Prostate gland (tissue), 2 donors: Measurements from ENCODE around the gene LRRC53. TPM values are rescaled to one million over a fixed set of nuclear protein-coding genes. Genes with fewer than 3 reads are reported as not detected.

Source experiments
- DNase-seq: peaks from one replicate; pipeline ENCODE4 v3.0.0-alpha.2; 2019; ENCODE audit warnings: low spot score
- H3K27ac ChIP-seq, 2 donors: fragments of 200-600 bp; sonication (generic); 2 replicates each; pipeline ENCODE4 v1.5.1; 2017 to 2019
- H3K27me3 ChIP-seq: fragments of 200-600 bp; sonication (generic); replicated peaks from 2 replicates; pipeline ENCODE4 v1.5.1; 2019; ENCODE audit not compliant: insufficient read depth
- H3K36me3 ChIP-seq, 2 donors: fragments of 200-600 bp; sonication (generic); 1 replicate in 1 of 2; 2 replicates in 1 of 2; pipeline versions ENCODE4 v1.5.1 to v1.8.1; 2017 to 2019
- H3K4me1 ChIP-seq: fragments of 200-600 bp; sonication (generic); replicated peaks from 2 replicates; pipeline ENCODE4 v1.5.1; 2019
- H3K4me3 ChIP-seq, 2 donors: fragments of 200-600 bp; sonication (generic); 2 replicates each; pipeline ENCODE4 v1.5.1; 2017 to 2019
- H3K9me3 ChIP-seq: fragments of 200-600 bp; sonication (generic); 2 replicates; pipeline ENCODE4 v1.5.1; 2017
- CTCF ChIP-seq, 4 experiments: fragments of 200-600 bp in 2 of 4; fragments of 450-650 bp in 2 of 4; sonication (generic) in 2 of 4; IDR thresholded peaks; 1 replicate in 3 of 4; 2 replicates in 1 of 4; pipeline ENCODE4 v1.5.1; 2016 to 2019; ENCODE audit warnings: antibody characterized with exemption in 4 of 4, mild to moderate bottlenecking in 2 of 4, moderate library complexity in 2 of 4
- POLR2A ChIP-seq: fragments of 450-650 bp; IDR thresholded peaks from one replicate; pipeline ENCODE4 v1.6.1; 2016; ENCODE audit warnings: antibody characterized with exemption, mild to moderate bottlenecking
- POLR2AphosphoS5 ChIP-seq: sonication (generic); formaldehyde crosslinking; IDR thresholded peaks from one replicate; pipeline ENCODE4 v1.6.1; 2017; ENCODE audit warnings: antibody characterized with exemption
- WGBS: methylation state at CpG from one replicate; pipeline ENCODE4 v1.1.5; 2018; 5-methylcytosine and 5-hydroxymethylcytosine counted together
- intact Hi-C: fragments of 100-400 bp; cut with DNase I; formaldehyde crosslinking; loops from one replicate; pipeline ENCODE4 v1.14.2; 2022
- total RNA-seq, 2 donors: library from RNA; depleted of rRNA; stranded (reverse); fragments of >200 nt; gene quantifications; one replicate each; pipeline ENCODE4 v1.1.0, GENCODE V29; 2016

LRRC53 gene
- total RNA-seq, 2 donors from 2014 or later, result not detected

DNA sequence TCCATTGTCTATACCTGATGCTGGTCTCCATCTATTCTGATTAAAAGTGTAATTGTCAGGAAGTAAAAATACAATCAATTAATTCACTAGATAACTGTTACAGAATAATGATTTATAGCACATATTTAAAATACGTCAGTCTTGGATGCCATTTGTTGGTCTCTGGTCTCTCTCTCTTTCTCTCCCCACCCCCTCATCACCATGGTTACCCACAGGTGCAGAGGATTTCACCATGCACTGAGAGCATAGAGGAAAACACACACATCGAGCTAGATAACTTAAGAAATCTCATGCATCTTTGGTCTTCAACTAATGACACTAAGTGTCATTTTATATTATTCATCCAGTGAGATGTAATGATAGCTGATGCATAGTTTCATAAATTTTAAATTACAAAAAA lies 33.4 kb downstream of the LRRC53 start:
- intact Hi-C loops, result no loop called here
- 72% methylated on average over 2 of the region's 2 CpGs for WGBS
- Histone ChIP-seq H3K27me3 (no peaks in the 10 kb centered on the region), H3K9me3 (no peaks in the 10 kb centered on the region), H3K4me3 (no peak overlapping the region), H3K4me1 (no peaks in the 10 kb centered on the region), H3K36me3 (no peaks in the 10 kb centered on the region), H3K27ac (no peak overlapping the region)
- DNase-seq, result no peak
- TF ChIP-seq CTCF (IDR thresholded peaks at IDR 0.05) (no peak), POLR2A (no peak)

- H3K27me3 ChIP-seq, result no peaks in the 10 kb centered on the region
- no peaks in the 10 kb centered on the region for H3K4me1 ChIP-seq
- WGBS, result 78% methylated on average over 6 of the region's 6 CpGs
- intact Hi-C loops, result no loop called here
- H3K9me3 ChIP-seq, result no peaks in the 10 kb centered on the region
- no peak overlapping the region for H3K27ac ChIP-seq
- TF ChIP-seq POLR2AphosphoS5, result no peak
- no peak for TF ChIP-seq CTCF (IDR thresholded peaks at IDR 0.05)
- TF ChIP-seq POLR2A, result no peak
- H3K36me3 ChIP-seq, result no peaks in the 10 kb centered on the region
- no peak overlapping the region for H3K4me3 ChIP-seq
- no peak for DNase-seq
Measured at GRCh38 chr1:74474585-74474984, 37.8 kb downstream of the LRRC53 start.

- no peak for DNase-seq
- Histone ChIP-seq H3K27ac (no peak overlapping the region), H3K9me3 (no peaks in the 10 kb centered on the region), H3K4me3 (no peak overlapping the region), H3K4me1 (no peaks in the 10 kb centered on the region), H3K36me3 (no peaks in the 10 kb centered on the region), H3K27me3 (no peaks in the 10 kb centered on the region)
- TF ChIP-seq POLR2AphosphoS5 (no peak), POLR2A (no peak), CTCF (IDR thresholded peaks at IDR 0.05) (no peak)
- 53% methylated on average over 3 of the region's 3 CpGs for WGBS
- intact Hi-C loops, result no loop called here
Measured at GRCh38 chr1:74471470-74471869, 40.9 kb downstream of the LRRC53 start.

- H3K4me3 ChIP-seq, result no peak overlapping the region
- no peak for DNase-seq
- H3K27me3 ChIP-seq, result no peaks in the 10 kb centered on the region
- no peaks in the 10 kb centered on the region for H3K36me3 ChIP-seq
- TF ChIP-seq POLR2AphosphoS5, result no peak
- TF ChIP-seq POLR2A, result no peak
- no peak for TF ChIP-seq CTCF (IDR thresholded peaks at IDR 0.05)
- no peak overlapping the region for H3K27ac ChIP-seq
- no peaks in the 10 kb centered on the region for H3K4me1 ChIP-seq
- H3K9me3 ChIP-seq, result no peaks in the 10 kb centered on the region
- 14% methylated on average over 3 of the region's 3 CpGs for WGBS
- intact Hi-C loops, result no loop called here
Measured at GRCh38 chr1:74470936-74471335, 41.5 kb downstream of the LRRC53 start.

GRCh38 chr1:74470251-74470650 lies 42.2 kb downstream of the LRRC53 start:
- Histone ChIP-seq H3K27me3 (no peaks in the 10 kb centered on the region), H3K4me3 (no peak overlapping the region), H3K4me1 (no peaks in the 10 kb centered on the region), H3K36me3 (no peaks in the 10 kb centered on the region), H3K27ac (no peak overlapping the region), H3K9me3 (no peaks in the 10 kb centered on the region)
- intact Hi-C loops, result no loop called here
- TF ChIP-seq POLR2A (no peak), CTCF (IDR thresholded peaks at IDR 0.05) (no peak), POLR2AphosphoS5 (no peak)
- 60% methylated on average over 3 of the region's 3 CpGs for WGBS
- no peak for DNase-seq
